Activated T-cell treated with anti-CD3 and anti-CD28 coated beads for 48 hours (primary cell): ENCODE measurements around the gene TTC39C.

ENCODE experiments used
- DNase-seq: peaks from one replicate; pipeline ENCODE4 v3.0.0-alpha.2; 2020; ENCODE audit warnings: low read depth

The TTC39C gene

GRCh38 chr18:24089076-24089475 is 74.5 kb downstream of the TTC39C start:
- no peak for DNase-seq

DNA sequence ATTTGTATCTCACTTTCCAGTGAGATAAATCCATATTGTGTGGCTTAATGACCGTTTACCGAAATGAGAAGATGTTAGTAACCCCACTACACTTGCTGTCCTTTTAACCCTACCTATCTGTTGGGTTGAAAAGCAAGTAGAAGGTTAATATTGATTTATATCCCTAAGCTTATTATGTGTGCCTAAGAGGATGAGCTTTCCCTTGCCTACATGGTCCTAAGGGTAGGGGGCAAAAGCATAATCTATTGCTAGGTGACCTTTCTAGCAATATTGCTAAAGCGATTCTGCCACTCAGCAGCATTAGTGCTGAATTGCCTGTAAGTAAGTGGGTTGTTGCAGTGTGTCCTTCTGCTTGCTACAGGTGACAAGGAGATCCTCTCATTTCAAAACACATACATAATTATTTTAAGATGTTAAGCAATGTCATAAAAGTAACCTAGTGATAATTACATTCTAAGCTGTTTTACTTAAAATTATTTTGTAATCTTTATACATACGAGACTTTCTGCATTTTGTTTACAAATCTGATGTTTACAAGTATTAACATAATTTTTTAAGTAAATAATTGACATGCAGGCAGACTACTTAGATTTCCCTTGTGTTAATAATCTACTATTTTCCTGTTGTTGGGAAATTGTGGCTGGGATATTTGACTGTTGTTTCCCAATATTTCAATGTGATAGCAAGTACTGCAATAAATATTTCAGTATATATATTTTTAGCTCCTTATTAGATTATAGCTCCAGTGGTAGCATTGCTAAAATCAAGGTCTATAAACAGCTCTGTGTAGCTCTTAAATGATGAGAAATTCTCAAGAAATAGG is 75.2 kb downstream of the TTC39C start:
- no peak for DNase-seq

- DNase-seq, result no peak
These were observed 76.3 kb downstream of the TTC39C start for GRCh38 chr18:24090876-24091275.

DNA sequence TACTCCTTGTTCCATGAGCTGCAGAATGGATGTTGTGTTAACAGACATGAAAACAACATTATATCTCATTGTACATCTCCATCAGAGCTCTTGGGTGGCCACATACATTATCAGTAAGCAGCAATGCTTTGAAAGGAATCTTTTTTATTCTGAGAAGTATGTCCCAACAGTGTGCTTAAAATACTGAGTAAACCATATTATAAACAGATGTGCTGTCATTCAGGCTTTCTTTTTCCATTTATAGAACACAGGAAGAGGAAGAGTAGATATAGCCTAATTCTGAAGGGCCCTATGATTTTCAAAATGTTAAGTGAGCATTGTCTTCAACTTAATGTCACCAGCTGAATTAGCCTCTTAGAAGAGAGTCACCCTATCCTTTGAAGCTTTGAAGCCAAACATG is 80.0 kb downstream of the TTC39C start:
- no peak for DNase-seq

DNA sequence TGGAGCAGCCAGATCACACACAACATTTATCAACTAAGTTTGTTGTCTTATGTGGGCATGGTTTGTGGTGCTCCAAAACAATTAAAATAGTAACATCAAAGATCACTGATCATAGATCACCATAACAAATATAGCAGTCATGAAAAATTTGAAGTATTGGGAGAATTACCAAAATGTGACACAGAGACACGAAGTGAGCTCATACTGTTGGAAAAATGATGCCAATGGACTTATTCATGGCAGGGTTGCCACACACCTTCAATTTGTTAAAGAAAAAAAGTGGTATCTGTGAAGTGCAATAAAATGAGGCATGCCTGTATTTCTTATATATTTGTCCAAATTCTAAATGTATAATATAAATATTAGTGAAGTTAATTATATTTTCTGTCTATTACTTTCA is 81.4 kb downstream of the TTC39C start:
- no peak for DNase-seq

DNA sequence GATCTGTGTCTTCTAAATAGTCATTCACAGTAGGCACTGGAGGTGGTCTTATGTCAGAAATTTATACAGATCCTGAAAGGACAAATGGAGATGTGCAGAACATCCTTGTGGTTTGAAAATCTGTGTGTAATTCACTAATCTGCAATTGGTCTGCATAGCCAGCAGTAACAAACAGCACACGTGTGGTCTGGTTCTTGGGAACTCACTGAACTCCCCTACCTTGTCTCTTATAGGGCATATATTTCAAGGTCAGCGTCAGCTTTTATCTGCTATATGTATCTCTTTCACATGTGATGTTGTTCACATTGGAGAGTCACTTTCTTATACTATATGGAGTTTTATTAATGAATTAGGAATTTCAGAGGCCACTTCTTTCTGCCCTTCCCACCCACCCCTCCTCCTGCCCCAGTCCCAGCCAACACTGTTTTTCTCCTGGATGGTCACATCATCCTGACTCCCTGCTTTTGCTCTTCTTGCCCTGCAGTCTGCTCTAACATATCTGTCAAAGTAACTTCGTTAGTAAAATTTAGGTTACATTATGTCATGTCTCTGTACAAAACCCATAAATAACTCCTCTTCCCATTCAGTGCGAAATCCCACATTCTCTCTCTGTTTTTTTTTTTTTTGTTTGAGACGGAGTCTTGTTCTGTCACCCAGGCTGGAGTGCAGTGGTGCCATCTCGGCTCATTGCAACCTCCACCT is 88.9 kb downstream of the TTC39C start:
- no peak for DNase-seq

- DNase-seq, result no peak
These were observed 89.9 kb downstream of the TTC39C start for GRCh38 chr18:24104486-24104885.

- DNase-seq, result no peak
These were observed 94.1 kb downstream of the TTC39C start for GRCh38 chr18:24108641-24109040.

DNA sequence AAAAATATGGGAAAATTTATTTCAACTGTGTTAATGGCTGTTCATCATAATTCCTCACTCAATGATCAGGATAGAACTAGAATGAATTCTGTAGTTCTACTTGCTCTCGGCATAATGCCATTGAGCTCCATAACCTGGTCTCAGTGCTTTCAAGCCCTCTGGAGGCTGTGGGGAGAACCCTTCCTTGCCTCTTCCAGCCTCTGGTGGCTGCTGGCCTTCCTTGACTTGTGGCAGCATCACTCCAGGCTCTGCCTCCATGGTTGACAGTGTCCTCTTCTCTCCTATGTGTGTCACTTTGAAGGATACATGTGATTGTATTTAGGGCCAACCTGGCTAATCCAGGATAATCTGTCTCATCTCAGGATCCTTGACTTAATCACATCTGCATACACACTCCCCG is 97.4 kb downstream of the TTC39C start:
- no peak for DNase-seq

GRCh38 chr18:24112464-24112863 is 97.9 kb downstream of the TTC39C start:
- no peak for DNase-seq

GRCh38 chr18:24112874-24113615 is 98.5 kb downstream of the TTC39C start:
- no peak for DNase-seq

GRCh38 chr18:24114924-24115549 is 100.5 kb downstream of the TTC39C start:
- no peak for DNase-seq

GRCh38 chr18:24115628-24116027 is 101.1 kb downstream of the TTC39C start:
- no peak for DNase-seq

DNA sequence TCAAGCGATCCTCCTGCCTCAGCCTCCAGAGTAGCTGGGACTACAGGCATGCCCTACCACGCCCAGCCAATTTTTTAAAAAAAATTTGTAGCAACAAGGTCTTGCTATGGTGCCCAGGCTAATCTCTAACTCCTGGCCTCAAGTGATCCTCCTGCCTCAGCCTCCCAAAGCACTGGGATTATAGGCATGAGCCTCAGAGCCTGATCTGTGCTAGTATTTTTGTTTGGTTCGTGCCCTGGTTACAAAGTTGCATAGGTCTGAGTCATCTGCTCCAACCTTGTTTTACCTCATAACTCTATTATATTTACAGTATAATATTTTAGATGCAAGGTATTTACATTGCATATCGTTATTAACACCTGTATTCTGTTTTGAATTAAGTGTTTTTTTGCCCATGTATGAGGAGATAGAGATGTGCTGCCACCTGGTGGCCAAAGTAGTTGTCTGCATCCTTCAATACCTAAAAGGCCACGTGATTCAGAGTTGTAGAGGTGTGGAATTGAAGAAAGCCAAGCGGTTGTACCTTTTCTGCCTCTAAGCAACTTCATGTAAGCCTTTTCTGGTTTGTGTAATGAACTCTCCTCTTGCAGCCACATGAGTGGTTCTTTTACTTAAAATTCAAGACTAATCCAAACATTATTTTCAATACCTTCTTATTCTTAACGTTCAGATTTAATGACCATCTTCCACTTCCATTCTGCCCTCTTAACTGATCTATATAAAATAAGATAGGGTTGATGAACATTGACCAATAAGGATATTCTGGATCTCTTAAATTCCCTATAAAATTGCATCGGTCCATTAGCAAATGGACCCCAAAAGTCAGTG is 104.4 kb downstream of the TTC39C start:
- DNase-seq, result peak; percentile 53

DNA sequence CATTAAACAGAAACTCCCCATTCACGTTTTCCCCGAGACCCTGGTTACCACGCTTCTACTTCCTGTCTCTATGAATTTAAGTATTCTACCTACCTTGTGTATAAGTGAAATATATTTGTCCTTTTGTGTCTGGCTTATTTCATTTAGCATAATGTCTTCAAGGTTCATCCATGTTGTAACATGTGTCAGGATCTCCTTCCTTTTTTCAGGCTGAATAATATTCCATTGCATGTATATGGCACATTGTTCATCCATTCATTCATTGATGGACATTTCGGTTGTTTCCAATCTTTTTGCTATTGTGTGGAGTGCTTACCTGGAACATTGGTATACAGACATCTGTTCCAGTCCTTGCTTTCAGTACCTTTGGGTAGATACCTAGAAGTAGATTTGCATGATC is 106.1 kb downstream of the TTC39C start:
- DNase-seq, result no peak

- DNase-seq, result no peak
These were observed 107.1 kb downstream of the TTC39C start for GRCh38 chr18:24121625-24122024.

- no peak for DNase-seq
These were observed 111.8 kb downstream of the TTC39C start for GRCh38 chr18:24126155-24126961.

GRCh38 chr18:24127735-24128134 is 113.2 kb downstream of the TTC39C start:
- DNase-seq, result no peak

DNA sequence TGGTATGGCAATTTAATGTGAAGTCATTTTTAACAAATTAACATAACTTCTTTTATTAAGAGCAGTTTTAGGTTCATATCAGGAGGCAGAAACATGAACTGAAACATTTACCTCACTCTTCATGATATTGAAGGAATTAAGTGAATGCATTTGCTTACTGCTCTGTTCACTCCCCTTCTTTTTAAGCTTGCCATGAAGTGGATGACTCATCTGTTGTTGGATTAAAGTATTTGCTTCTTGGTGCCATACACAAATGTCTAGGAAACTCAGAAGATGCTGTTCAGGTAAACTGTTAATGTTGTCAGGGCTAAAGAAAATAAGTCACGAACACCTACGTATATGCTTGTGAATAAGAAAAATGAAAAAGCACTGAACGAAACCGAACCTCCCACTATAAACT is 114.1 kb downstream of the TTC39C start:
- no peak for DNase-seq

DNA sequence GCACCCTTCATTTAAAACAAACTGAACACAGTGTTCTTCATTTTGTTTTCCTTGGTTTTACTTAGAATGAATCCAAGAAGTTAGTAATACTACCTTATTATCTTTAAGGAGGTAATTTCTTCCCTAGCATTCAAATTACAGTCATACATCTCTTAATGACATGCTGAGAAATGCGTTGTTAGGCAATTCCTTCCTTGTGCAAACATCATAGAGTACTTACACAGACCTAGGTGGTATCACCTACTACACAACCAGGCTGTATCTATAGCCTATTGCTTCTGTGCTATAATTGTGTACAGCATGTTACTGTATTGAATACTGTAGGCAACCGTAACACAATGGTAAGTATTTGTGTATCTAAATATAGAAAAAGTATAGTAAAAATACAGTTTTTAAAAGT is 115.9 kb downstream of the TTC39C start:
- DNase-seq, result no peak

GRCh38 chr18:24136967-24137373 is 122.4 kb downstream of the TTC39C start:
- DNase-seq, result no peak
